Right lobe of liver (tissue), 4 donors: ENCODE results near the gene PADI3.

Source experiments
- CTCF ChIP-seq, 4 donors: fragments of 200-600 bp in 3 of 4; fragments of 450-650 bp in 1 of 4; IDR thresholded peaks; one replicate each; pipeline versions ENCODE4 v1.5.1 to v1.8.0; 2016 to 2022; ENCODE audit warnings: antibody characterized with exemption in 4 of 4, mild to moderate bottlenecking in 2 of 4
- POLR2A ChIP-seq: fragments of 450-650 bp; IDR thresholded peaks from one replicate; pipeline ENCODE4 v1.6.1; 2017; ENCODE audit warnings: antibody characterized with exemption, mild to moderate bottlenecking
- donor health status: DM: no; HTN: no; CAD: no.
- donor health status: DM: no; HTN: no; CAD: no.
- donor health status: DM: no; HTN: yes; CAD: no.

DNA sequence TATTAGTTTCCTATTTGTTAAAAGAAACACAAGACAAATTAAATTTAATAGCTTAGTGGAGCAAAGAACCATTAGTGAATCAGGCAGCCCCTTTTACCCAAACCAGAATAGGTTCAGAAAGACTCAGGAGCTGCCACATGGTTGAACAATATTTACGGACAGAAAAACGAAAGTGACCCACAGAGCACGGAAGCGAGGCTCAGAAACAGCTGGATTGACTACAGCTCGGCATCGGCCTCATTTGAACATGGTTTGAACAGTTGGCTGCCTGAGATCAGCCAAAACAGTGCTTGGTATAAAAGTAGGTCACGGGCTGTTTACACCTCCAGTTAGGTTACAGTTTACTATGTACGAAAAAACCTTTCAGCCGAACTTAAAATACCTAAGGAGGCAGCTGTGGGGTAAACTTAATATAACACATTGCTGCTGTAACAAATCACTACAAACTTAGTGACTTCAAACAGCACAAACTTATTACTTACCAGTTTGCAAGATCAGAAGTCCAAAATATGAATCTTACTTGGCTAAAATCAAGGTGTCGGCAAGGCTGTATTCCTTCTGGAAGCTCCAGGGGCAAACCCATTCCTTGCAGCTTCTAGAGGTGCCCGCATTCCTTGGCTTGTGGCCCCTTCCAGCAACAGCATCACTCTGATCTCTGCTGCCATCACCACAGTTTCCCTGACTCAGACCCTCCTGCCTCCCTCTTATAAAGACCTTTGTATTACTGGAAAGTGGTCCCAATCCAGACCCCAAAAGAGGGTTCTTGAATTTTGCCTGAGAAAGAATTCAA is 70.9 kb downstream of the PADI3 start:
- TF ChIP-seq CTCF (IDR thresholded peaks at IDR 0.05) (no peak), POLR2A (no peak)
